ENCODE results near the gene EDIL3.

The EDIL3 gene

DNA sequence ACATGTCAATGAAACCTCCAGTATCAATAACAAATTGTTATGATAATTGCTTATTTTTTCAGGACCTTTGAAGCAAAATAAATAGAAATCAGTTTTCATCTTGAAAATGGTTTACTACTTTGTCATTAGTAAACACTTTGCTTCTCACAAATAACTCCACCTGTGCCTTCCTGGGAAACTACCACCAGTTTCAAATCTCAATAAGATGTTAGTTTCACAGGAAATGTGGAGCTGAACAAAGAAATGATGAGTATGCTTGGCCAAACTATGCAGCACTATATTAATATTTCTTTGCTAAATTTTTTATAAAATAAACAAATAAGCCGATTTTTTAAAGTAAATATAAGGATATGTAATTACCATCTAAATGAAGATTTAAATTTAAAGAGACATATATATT, 442.5 kb downstream of the EDIL3 start:
- DNase-seq: no peak

DNA sequence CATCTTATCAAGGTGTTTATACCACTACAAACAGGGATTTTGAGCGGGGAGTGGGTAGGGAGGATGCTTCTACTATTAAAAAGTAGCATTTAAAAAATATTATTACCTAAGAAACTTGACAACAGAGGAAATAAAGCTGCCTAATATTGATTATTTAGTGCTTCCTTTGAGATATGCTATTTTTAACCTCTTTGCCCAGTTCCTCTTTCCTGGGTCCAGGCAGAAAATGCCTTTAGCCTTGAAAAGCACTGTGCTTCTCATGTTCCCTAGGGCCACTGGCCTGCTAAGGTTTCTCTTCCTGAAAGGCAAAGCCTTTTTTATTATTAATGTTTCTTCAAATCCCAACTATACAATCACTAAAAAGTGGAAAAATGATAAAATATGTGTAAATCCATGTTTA, 446.8 kb downstream of the EDIL3 start:
- no peak for DNase-seq

DNA sequence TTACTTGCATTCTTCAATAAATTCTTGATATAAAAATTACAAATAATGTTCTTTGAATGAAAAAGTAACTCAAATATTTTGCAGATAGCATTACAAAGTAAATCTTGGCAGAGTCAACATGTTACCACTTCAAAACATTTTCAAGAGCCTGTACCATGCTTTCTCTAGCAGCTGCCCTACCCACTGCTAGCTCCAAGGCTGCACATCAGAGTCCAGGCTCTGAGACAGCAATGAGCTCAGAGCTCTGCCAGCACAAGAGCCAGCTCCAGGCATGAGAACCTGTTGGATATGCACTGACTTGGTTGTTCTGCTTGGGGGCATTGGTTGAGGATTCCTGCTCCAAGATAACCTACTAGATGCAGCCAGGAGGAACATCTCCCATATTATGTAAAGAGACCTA, 452.7 kb downstream of the EDIL3 start:
- DNase-seq: no peak

DNA sequence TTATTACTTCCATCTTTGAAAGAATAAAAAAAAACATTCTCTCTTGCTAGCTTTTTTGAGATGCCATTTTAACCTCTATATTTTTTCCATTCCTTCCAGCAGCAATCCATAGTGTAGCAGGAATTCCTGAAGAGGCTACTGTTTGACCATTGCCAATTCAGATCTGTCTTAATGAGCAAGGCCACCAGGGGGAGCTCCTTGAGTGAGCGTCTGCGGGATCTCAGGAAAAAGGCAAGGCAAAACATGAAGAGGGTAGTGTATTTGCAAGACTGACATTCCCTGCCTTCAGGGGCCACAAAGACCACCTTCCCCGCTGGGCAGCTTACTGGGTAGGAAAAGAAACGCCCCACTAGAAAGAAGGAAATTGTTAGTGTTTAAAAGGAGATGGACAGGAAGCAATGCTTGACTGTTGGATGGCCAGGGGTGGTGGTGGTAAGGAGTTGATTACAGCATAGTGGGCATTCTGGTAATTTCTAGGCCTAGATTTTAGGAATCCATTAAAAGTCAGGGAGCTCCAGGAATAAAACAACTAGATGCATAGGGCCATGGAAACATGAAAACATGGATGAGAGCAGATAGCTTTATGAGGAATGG, 457.4 kb downstream of the EDIL3 start:
- DNase-seq: peak; percentile 21

DNA sequence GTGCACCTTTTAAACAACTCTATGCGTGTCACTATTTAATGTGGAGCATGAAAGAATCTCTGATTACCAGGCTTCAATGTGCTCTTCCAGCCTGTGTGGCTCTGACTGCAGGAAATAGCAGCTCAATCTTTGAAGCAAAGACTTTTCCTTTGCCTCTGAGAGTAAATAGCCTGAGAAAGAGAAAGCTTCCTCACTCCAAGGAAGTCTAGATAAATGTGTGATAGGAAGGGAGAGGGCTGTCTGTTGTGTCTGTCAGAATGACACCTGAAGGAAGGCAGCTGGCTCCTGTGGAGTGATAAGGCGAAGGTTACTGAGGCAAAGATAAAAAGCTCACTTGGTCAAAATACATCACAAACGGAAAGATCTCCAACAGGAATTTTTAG, 458.7 kb downstream of the EDIL3 start:
- DNase-seq: no peak

DNA sequence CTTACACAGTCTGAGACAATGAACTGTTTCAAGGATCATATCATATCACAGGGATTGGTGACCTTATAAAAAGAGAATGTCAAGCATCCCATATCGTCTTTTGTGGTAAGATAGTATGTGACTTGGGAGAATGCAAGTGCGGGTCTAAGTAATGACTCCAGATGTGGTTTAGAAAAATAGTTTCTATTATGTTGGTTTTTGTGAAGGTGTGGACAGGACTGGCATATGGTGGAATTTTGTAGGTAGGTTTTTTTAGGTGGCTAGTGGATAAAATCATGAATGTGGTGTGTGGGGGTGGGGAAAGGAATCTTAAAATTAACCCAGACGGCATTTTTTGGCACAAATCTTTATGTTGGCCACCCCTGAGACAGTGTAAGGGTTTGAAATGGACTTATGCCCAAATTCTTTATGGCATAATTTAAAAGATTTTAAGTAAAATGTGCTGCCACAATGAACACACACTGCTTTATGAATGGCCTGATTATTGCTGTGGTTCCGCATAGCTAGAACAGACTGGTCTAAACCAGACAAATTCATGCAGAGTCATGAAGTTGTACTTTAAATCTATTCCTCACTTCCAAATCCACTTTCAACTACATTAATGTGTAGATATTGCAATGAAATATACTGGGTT, 459.2 kb downstream of the EDIL3 start:
- no peak for DNase-seq

DNA sequence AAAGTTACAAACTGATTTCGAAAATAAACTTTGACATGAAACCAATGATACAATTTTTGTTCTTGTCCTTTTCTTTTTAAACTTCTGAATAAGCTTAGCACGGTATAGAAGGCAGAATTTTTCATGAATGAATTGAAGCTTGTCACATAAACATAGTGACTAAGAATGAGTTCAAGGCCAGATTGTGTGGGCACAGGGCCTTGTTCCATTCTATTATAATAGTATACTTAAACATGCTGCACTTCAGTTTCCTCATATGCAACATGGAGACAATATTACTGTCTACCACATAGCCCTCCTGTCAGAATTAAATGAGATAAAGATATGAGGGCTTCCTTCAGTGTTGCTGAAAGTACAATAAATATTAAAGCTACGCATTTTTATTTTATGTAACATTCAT, 459.8 kb downstream of the EDIL3 start:
- DNase-seq: no peak

DNA sequence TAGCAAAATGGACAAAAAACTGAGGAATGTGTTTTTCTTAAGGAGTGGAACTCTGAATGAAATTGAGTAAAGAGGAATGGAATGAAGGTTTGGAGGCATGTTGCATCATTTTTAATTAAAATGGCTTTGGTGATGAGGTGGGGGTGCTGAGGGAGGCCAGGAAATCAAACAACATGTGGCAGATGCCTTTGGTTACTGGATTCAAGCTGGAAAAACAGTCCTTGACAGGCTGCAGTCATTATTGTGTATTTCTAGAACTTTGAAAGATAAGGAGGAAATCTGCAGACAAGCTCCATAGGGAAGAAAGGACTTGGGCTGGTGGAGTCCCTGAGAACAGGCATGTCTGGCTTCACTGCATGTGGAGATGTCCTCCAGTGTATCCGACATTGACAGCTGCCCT, 460.5 kb downstream of the EDIL3 start:
- no peak for DNase-seq

DNA sequence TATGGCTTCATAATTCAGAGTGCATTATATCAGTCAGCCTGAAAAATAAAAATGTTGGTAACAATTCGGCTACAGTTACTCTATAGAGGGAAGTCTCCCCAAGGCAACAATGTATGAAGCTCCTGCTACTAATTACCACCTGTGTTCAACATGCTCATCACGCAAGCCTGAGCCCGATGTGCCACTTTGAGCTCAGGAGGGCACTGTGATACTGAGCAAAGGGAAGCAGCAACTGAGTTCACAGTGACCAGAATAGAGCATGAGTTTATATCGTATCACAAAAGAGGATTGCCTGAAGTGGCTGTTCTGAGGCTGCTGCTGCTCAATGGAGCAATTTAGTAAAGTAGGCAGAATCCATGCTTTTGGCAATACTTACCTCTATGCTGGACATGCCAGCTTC, 462.0 kb downstream of the EDIL3 start:
- no peak for DNase-seq

DNA sequence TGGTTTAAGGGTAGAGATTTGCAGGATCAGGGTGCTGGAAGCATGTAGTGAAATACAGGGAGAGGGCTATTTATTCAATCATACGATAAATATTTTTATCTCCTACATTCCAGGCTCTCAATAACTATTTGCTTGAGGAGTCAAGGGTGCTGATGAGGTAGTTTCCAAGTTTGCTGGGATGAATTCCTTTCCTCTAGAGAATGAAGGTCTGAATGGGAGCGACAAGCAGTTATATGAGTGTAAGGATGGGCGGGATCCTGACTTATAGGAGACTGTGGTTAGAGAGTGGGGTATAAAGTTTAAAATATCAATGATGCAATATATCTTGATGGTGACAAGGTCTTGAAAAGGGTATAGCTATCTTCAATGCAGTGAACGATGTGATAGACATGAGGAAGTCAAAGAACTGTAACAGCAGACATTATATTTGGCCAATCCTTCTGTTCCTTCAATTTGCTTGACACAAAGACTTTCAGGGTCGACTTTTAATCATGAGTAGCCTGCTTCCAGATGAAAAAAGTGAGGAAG, 462.9 kb downstream of the EDIL3 start:
- DNase-seq: no peak

DNA sequence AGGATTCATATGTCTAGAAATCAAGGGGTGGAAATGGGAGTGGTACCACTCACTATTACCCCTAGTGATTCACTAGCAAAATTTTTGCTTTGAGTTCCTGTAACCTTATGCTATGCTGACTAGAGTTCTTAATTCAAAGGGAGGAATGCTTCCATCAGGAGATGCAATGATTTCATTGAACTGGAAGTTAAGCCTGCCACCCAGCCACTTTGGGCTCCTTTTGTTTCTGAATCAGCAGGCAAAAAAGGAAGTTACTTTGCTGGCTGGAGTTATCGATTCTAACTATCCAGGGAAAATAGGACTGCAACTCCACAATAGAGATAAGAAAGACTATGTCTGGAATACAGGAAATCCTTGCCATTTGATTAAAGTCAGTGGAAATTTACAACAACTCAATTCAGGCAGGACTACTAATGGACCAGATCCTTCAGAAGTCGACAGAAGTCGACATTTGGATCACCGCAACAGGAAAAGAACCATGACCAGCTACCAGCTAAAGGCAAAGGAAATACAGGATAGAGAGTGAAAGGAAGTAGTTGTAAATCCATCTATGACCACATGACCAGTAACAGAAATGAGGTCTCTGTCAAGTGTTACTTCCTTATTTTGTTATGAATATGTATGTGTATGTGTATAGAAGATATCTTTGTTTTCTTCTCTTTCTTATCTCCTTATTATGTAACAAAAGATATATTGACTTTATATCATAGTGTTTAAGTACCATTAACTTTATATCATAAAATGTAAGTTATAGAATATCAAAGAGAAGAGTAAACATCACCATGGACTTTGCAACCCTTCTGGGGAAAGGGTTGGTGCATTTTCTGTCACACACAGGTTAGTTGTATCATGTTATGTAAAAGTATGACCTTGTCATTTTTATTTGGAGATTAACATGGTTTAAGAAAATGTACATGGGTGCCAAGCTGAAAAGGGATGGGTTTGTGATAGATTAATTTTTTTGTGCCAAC, 465.3 kb downstream of the EDIL3 start:
- DNase-seq: no peak

DNA sequence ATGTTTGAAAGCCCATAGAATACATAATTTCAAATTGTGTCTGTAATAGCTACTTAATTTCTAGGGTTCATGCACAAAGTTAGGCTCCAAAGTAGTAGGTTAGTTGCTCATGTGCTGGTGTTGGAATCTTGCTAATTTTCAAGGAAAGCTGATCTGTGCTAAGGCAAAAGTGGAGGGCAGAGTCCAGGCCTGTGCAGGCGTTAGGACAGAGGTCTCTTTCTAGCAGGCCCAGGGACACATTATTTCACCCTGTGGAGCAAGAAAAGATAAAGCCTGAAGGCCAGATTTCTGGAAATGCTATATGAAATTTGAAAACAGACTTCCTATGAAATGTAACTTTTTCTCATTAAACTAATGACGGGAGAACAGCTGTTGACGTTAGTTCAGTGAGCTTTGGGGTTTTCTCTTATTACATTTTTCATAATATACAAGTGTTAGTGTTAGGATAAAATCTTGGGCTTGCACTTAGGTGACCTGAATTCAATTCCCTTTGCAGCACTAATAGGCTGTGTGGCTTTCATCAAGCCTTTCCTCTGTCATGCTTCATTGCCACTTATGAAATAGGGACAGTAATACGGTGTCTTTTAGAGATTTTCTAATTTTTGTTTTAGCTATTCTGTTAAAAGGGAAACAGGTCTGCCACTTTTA, 467.3 kb downstream of the EDIL3 start:
- DNase-seq: no peak

DNA sequence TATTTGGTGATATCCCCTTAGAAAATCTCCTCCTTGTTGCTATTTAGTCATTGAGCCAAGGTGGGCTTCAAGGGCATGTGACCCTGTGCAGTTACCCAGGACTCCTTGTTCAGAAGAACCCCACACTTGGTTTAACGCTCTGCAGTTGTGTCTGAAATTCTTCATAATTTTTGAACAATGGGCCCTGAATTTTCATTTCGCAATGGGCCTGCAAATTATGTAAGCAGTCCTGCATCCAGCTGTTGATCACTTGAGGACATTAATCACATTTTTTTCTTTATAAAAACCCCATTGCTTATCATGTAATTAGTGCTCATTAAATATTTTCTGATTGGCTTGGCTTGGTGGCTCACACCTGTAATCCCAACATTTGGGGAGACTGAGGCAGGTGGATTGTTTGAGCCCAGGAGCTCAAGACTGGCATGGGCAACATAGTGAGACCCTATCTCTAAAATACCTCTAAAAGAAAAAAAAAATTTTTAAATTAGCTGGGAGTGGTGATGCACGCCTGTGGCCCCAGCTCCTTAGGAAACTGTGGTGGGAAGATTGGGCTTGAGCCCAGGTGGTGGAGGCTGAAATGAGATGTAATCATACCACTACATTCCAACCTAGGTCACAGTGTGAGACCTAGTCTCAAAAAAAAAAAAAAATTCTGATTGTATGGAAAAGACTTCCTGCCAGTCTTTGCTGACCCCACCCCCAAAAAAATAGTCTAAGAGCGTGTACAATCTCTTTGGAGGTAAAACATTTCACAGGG, 469.8 kb downstream of the EDIL3 start:
- DNase-seq: no peak

DNA sequence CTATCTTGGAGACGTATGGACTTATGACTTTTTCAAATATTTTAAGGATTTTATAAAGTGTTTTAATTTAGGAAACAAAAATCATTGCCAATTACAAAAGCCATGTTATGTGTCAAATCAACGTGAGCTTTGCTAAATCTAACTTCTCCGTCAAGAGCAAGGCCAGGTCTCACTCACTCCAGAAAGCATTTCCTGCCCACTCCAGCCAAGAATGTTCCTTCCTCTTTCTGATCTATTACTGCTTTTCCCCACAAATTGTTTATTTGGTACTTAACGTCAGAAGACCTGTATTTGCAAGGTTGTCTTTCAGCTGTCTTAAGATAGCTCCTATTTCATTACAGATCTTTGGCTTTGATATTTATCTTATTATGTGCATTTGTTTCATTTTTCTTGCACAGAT, 470.5 kb downstream of the EDIL3 start:
- no peak for DNase-seq

DNA sequence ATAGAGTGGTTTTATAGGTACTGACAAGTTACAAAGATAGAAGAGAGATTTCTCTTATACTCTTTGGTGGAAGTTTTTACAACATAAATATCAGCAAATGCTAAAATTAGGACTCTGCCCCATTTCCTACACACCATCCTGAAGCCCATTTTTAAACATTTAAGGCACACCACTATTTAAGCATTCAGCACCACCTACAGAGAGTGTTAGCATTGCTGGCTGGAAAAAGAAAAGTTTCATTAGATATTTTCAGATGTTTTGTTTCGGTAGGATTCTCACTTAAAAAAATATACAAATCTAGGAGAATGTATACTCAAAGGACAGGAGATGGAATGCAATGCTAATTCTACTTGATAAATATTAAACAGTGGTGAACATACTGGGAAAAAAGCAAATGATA, 471.1 kb downstream of the EDIL3 start:
- DNase-seq: no peak

DNA sequence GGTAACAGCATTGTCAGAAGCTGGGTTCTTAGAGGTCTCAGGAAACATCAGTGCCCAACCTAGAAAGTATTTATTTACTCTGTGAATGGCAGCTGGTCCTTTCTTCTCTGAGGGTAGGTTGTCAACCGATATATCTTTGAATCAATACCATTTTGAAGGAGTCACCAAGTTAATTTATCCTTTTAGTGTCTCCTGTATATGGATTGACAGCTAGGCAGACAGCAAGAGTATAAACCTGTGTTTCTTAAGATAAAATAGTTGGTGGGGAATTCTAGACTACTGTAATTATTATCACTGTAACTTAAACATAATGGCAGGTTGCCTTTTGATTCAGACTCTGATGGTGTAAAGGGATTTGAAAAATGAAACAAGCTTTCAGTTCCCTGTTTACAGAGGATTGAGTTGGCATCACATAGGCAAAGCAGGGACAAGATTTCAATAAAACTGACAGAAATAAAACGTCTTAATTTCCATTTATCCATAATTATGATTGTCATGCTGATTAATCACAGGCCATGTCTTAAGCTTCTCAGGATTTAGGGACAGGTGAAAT, 473.2 kb downstream of the EDIL3 start:
- DNase-seq: no peak

DNA sequence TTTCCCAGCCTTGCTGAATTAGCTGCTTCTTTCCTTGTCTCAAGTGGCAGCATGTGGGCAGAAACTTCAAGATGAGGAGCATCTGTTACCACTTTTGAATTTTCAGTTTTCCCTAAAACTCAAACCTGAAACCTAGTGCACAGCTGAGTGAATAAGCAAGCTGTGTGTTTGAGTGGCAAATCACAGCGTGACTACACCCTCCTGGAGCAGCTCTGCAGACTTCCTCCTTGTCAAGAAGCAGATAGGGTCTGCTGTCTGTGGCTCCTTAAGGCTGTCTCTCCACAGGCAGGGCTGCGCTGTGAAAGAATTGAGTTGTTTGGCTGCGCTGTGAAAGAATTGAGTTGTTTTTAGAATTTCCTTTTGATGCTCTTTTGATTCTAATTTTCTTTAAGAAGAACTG, 484.4 kb downstream of the EDIL3 start:
- no peak for DNase-seq

DNA sequence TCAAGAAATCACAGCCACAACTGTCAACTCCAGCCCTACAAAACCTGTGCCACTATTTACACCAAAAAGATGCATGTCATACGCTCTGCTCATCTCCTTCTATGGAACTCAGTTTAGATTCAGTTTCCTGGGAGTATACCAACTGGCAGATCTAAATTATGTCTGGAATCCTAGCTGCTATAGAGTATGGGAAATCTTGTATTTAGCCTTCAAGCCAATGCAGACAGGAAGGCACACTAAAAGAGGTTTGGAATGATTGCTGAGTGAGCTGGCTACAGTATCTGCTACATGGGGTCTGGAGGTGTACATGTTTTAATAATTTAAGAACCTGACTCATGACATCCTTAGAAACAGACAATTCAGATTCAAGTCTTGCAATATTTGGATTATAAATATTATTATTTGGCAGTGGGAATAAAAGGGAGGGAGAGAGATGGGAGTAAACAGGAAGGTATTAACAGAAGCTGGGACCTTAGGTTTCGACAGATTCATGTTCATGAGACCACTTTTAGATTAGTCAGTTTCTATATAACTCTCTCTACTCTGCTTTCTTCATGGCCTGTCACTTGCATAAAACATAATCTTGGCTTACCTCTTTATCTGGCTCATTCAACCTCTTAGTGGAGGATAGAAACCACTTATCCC, 485.2 kb downstream of the EDIL3 start:
- no peak for DNase-seq

DNA sequence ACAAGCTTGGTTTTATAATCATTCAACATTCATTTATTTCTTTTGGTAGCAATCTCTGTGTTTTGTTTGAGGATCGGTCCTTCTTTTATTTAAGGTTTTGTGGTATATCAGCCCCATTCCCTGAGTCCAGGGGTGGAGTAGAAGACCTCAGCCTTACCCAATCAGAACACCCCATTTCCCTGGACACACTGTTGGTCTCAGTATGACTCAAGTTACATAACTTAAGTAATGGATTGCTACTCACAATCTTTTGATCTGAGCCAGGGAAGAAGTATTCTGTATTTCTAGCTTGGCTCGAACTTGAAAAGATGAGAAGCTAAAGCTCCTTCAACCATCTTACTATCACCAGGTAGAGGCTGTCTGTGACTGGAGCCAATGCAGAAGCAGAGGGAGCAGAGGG, 488.8 kb downstream of the EDIL3 start:
- no peak for DNase-seq

DNA sequence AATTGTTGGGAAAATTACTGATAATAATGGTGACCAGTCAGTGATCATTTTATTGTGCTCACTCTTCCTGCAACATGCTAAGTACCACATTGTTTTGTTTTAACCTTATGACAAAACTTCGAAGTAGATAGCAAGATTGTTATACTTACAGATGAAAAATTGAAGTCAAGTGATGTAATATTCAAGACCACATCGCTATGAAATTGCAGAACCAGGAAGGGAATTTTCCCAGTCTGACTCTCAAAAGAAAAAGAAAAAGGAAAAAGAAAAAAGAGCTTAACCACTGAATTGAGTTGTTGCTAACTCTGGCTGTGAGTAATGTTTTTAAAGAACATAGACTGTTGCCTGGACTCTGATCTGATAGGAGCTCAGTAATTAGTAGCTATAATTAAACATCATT, 493.4 kb downstream of the EDIL3 start:
- DNase-seq: no peak
